Aorta (tissue), 5 donors: ENCODE results near the gene KRTAP10-2. TPM values are rescaled to one million over a fixed set of nuclear protein-coding genes. Genes with fewer than 3 reads are reported as not detected.
"Not testable (repeated sequence)": the region's sequence is repeated elsewhere in the genome, so short reads cannot be mapped to it uniquely, and the experiment has no call there.

ENCODE experiments used
- ATAC-seq: fragments of 200-7000 bp; cut with Tn5 transposase; one replicate; pipeline ENCODE4 v1.9.1; 2022; ENCODE audit warnings: moderate library complexity; ENCODE audit not compliant: low FRiP score
- DNase-seq, 2 donors: peaks; one replicate each; pipeline ENCODE4 v3.0.0-alpha.2; 2020
- H3K27ac ChIP-seq, 2 donors: one replicate each; pipeline ENCODE4 v1.5.1; 2013; ENCODE audit warnings: low read length in 2 of 2, mild to moderate bottlenecking in 2 of 2, moderate library complexity in 2 of 2, control low read depth in 1 of 2, inconsistent platforms in 1 of 2, low read depth in 1 of 2
- H3K27me3 ChIP-seq, 2 donors: one replicate each; pipeline ENCODE4 v1.6.1; 2013; ENCODE audit warnings: control low read depth in 1 of 2, low read length in 1 of 2, mild to moderate bottlenecking in 1 of 2, moderate library complexity in 1 of 2; ENCODE audit not compliant: insufficient read depth in 2 of 2, control insufficient read depth in 1 of 2
- H3K36me3 ChIP-seq, 2 donors: one replicate each; pipeline ENCODE4 v1.6.1; 2013; ENCODE audit warnings: control low read depth in 1 of 2, low read length in 1 of 2, mild to moderate bottlenecking in 1 of 2; ENCODE audit not compliant: insufficient read depth in 2 of 2, control insufficient read depth in 1 of 2
- H3K4me1 ChIP-seq, 2 donors: one replicate each; pipeline ENCODE4 v1.6.1; 2013; ENCODE audit warnings: low read length in 2 of 2, control low read depth in 1 of 2, mild to moderate bottlenecking in 1 of 2, moderate library complexity in 1 of 2; ENCODE audit not compliant: insufficient read depth in 2 of 2, control insufficient read depth in 1 of 2
- H3K4me3 ChIP-seq, 2 donors: one replicate each; pipeline ENCODE4 v1.5.1; 2013; ENCODE audit warnings: low read length in 2 of 2, control low read depth in 1 of 2, mild to moderate bottlenecking in 1 of 2
- H3K9me3 ChIP-seq: one replicate; pipeline ENCODE4 v1.6.1; 2013; ENCODE audit warnings: mild to moderate bottlenecking, low read length; ENCODE audit not compliant: control insufficient read depth
- WGBS, 2 donors: extraction: QIAGEN DNeasy Blood & Tissue Kit; methylation state at CpG; one replicate each; pipeline ENCODE4 v1.1.7; 2013; 5-methylcytosine and 5-hydroxymethylcytosine counted together
- intact Hi-C, 2 donors: fragments of 100-400 bp; cut with DNase I; formaldehyde crosslinking; loops; one replicate each; pipeline versions ENCODE4 v1.14.2 to v1.15.0; 2022
- long read RNA-seq, 2 donors: library from polyadenylated mRNA; unstranded; transcript quantifications; one replicate each; pipeline ENCODE4 v2.0.0, GENCODE V29; 2020 to 2021
- polyA plus RNA-seq, 2 donors: library from polyadenylated mRNA; stranded (reverse); fragments of 200-250 nt; gene quantifications; one replicate each; pipeline ENCODE4 v1.2.3, GENCODE V29; 2013
- total RNA-seq, 2 donors: library from RNA; stranded (reverse); fragmentation: NEBNext Ultra II Directional; extraction: Animal tissue kit (Norgen Biotek cat#: 25700); gene quantifications; one replicate each; pipeline ENCODE4 v1.2.1, GENCODE V29; 2021
- donor health status: healthy with polysubstance abuse.
- donor health status: Bipolar disorder and iron deficiency.
- donor health status: DM: no; HTN: no; CAD: no.
- donor health status: DM: no; HTN: no; CAD: no.
- donor health status: DM: yes; HTN: yes; CAD: no.

The KRTAP10-2 gene, protein sequence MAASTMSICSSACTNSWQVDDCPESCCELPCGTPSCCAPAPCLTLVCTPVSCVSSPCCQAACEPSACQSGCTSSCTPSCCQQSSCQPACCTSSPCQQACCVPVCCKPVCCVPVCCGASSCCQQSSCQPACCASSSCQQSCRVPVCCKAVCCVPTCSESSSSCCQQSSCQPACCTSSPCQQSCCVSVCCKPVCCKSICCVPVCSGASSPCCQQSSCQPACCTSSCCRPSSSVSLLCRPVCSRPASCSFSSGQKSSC
- total RNA-seq (not detected), polyA plus RNA-seq (not detected)
- long read RNA-seq, donor 1, result 0 reads
- long read RNA-seq, donor 2, result 0 reads

DNA sequence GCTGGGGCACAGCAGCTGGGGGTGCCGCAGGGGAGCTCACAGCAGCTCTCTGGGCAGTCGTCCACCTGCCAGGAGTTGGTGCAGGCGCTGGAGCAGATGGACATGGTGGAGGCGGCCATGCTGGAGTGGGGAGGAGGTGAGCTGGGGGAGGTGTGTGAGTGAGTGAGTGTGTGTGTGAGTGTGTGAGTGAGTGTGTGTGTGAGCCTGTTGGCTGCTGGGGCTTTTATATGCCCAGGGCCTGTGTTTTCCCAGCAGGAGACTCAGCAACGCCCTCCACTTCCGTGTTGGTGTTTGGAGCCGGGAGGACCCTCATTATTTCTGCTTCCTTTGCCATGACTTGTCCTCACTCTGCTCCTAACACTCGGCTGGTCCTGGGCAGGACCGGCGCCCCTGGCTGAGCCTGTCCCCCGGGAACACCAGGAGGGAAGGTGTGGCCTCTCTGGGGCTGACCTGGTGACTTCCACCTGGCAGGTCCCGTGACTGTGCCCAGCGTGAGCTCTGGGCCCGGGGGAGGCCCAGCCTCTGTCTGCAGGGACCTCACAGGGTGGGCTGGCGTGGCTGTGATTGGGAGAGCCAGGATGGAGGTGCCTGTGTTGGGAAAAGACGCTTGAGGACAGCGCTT is at the start of gene KRTAP10-2:
TSS of gene KRTAP10-2 (minus strand) at position 166 of the 622 bp plus-strand sequence. CDS start at position 119, 47 bp downstream.
- intact Hi-C loops, result no loop called here
- ATAC-seq, result no peak

DNA sequence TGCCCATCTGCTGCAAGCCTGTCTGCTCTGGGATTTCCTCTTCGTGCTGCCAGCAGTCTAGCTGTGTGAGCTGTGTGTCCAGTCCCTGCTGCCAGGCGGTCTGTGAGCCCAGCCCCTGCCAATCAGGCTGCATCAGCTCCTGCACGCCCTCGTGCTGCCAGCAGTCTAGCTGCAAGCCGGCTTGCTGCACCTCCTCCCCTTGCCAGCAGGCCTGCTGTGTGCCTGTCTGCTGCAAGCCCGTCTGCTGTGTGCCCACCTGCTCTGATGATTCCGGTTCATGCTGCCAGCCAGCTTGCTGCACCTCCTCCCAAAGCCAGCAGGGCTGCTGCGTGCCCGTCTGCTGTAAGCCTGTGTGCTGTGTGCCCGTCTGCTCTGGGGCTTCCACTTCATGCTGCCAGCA is 49.8 kb upstream of the KRTAP10-2 start:
- WGBS, 2 donors, result 64 to 75% methylated on average over 9 to 10 of the region's 10 CpGs
- intact Hi-C loops, ATAC-seq, H3K36me3 ChIP-seq, H3K4me3 ChIP-seq, H3K27ac ChIP-seq, DNase-seq, H3K27me3 ChIP-seq, H3K9me3 ChIP-seq, H3K4me1 ChIP-seq: not testable (repeated sequence)

More for the DNA sequence above, at the start of gene KRTAP10-2:
- Histone ChIP-seq H3K36me3 (no peaks in the 10 kb centered on the region), H3K27me3 (no peaks in the 10 kb centered on the region), H3K9me3 (peaks cover 1% of the 10 kb centered on the region), H3K4me3 (no peak within 1 kb of the TSS), H3K4me1 (no peaks in the 10 kb centered on the region), H3K27ac (no peak within 1 kb of the TSS)
- DNase-seq, result no peak
- WGBS, 2 donors, result 79 to 83% methylated on average over 17 of the region's 17 CpGs

DNA sequence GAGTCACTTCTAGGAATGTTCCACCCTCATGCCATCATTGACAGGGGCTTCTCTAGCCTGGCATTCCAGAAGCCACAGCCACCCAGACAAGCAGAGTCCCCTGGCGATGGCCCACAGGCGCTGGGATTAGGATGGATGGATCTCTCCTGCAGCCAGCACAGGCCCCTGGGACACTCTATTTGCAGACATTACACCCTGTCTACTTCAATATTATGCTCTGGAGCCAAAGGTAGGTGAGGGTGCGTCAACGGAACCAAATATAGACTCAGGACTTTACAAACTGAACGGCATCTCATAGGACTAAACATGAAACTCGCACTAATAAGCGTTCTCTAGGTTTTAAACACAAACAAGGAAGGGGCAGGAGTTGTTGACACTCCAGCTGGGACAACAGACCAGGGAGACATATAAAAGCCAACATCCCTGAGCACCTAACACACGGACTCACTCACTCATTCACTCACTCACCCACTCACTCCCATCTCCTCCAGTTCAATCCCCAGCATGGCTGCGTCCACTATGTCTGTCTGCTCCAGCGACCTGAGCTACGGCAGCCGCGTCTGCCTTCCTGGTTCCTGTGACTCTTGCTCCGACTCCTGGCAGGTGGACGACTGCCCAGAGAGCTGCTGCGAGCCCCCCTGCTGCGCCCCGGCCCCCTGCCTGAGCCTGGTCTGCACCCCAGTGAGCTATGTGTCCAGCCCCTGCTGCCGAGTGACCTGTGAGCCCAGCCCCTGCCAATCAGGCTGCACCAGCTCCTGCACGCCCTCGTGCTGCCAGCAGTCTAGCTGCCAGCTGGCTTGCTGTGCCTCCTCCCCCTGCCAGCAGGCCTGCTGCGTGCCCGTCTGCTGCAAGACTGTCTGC is 49.0 kb upstream of the KRTAP10-2 start, which contains the start of gene KRTAP10-7:
TSS of gene KRTAP10-7 (plus strand) at position 480 of the 861 bp plus-strand sequence. CDS start at position 505, 25 bp downstream.
- ATAC-seq, DNase-seq, intact Hi-C loops, H3K9me3 ChIP-seq, H3K36me3 ChIP-seq, H3K4me3 ChIP-seq, H3K27ac ChIP-seq, H3K27me3 ChIP-seq, H3K4me1 ChIP-seq: not testable (repeated sequence)
- WGBS, 2 donors, result 56 to 61% methylated on average over 21 to 23 of the region's 23 CpGs

DNA sequence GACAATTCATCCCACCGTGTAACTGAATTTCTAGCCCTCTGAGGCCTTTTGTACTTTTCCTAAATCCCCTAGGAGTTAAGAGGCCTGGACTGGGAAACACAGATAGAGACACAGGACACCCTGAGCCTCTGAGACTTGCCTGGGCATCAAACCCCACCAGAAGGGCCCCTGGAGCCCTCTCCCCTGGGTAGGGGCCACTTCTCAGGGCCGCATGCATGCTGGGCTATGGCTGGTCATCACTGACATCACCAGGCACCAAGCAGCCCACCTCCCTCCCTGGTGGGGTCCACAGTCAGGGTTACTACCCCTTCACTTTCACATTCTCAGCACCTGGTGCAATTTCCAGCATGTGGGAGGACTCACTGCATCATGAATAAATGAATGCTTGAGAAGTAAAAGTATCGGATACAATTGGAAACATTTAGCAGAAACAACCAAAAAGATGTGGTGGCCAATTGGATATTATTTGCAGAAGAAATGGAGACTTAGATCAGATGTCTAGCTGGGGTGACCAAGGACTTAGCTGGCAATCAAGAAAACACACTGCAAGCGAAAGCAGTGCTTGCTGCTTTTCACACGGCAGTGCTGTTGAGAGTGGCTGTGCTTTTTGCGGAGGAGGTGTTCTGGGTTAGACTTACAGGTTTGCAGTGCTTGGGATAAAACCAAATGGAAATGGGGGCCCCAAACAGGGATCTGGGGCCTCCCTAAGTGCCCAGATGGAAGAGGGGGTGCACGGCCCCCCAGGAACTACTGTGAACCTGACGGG is 48.1 kb upstream of the KRTAP10-2 start:
- no peak overlapping the region for H3K27ac ChIP-seq
- no peak overlapping the region for H3K4me3 ChIP-seq
- no peak for ATAC-seq
- peaks cover 4% of the 10 kb centered on the region for H3K9me3 ChIP-seq
- DNase-seq, result no peak
- no peaks in the 10 kb centered on the region for H3K36me3 ChIP-seq
- no peaks in the 10 kb centered on the region for H3K4me1 ChIP-seq
- intact Hi-C loops, result no loop called here
- WGBS, 2 donors, result 87 to 88% methylated on average over 8 of the region's 8 CpGs
- no peaks in the 10 kb centered on the region for H3K27me3 ChIP-seq

DNA sequence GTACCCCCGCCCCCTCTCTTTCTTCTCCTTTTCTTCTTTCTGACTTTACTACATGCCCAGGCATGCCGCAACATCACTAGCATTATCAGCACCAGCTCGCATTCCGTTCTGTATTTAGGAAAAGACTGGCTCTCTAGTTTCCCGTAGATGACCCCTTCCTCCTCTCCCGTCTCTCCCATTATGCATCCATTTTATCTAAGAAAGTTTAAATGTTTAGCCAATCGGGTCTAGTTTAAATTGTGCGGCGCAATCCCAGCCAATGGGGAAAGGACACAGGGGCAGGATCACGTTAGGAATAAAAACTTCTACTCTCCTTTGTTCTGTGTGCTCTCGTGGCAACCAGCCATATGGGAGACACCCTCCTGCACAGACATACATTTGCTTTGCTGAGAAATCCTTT is 46.8 kb upstream of the KRTAP10-2 start:
- intact Hi-C loops, result no loop called here
- Histone ChIP-seq H3K27me3 (no peaks in the 10 kb centered on the region), H3K4me1 (no peaks in the 10 kb centered on the region), H3K27ac (no peak overlapping the region), H3K36me3 (no peaks in the 10 kb centered on the region), H3K4me3 (no peak overlapping the region), H3K9me3 (peaks cover 3% of the 10 kb centered on the region)
- ATAC-seq (no peak), DNase-seq (no peak)
- WGBS, 2 donors, result 81 to 82% methylated on average over 11 of the region's 11 CpGs

DNA sequence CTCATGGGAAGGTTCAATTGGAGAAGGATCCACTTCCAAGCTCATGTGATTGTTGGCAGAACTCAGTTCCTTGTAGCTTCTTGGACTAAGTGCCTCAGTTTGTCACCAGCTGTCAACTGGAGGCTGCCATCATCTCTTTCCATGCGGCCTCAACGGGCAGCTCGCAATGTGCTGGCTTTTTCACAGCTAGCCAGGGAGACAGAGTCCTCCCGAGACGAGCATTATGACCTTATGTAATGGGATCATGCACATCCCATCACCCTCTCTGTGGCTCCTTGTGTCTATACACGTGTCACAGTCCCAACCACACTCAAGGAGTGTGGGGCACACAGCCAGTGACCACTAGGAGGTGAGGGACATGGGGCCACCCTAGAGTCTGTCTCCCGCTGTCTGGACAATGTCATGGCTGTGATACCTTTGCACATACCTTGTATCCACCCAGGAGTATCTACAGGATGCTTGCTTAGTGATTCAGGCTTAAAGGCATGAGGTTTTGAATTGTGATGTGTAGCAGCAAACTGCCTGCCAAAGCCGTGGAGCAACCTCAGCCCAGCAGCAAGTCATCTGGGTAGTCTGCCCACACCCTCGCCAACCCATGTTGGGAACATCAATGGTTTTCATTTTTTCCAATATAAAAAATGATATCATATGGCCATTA is 44.9 kb upstream of the KRTAP10-2 start:
- ATAC-seq (no peak), DNase-seq (no peak)
- Histone ChIP-seq H3K27me3 (no peaks in the 10 kb centered on the region), H3K9me3 (peaks cover 3% of the 10 kb centered on the region), H3K4me3 (no peak overlapping the region), H3K27ac (no peak overlapping the region), H3K4me1 (no peaks in the 10 kb centered on the region), H3K36me3 (no peaks in the 10 kb centered on the region)
- intact Hi-C loops, result no loop called here
- 40 to 50% methylated on average over 9 of the region's 9 CpGs for WGBS, 2 donors

DNA sequence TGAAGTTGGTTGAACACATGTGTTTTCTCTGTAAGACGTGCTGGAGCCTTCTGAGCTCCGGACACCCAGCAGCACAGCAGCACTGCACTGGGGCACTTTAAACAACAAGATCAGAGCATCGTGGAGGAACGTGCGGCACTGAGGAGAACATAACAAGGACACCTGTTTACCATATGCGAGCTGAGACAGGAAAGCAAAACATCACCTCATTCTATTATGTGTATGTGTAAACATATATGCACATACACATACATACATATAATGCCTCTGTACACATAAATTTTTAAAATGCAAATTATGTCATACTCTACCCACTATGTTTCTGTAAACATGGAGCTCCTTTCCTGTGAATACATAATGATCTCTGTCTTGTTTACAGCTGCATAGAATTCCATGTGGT is 44.2 kb upstream of the KRTAP10-2 start:
- WGBS, 2 donors, result 79% methylated on average over 6 of the region's 6 CpGs
- H3K4me3 ChIP-seq, result no peak overlapping the region
- no peak for ATAC-seq

More for the DNA sequence above, 44.2 kb upstream of the KRTAP10-2 start:
- no peak for DNase-seq
- Histone ChIP-seq H3K27me3 (no peaks in the 10 kb centered on the region), H3K36me3 (no peaks in the 10 kb centered on the region), H3K4me1 (no peaks in the 10 kb centered on the region), H3K27ac (no peak overlapping the region), H3K9me3 (peaks cover 3% of the 10 kb centered on the region)
- intact Hi-C loops, result no loop called here
